Tibial nerve (tissue), 4 donors: Measurements from ENCODE around the gene MYO15B. TPM values are rescaled to one million over a fixed set of nuclear protein-coding genes. Genes with fewer than 3 reads are reported as not detected.

ENCODE experiments used
- DNase-seq, 2 donors: peaks; one replicate each; pipeline ENCODE4 v3.0.0-alpha.2; 2019; ENCODE audit warnings: low spot score in 2 of 2
- H3K27ac ChIP-seq, 4 donors: fragments of 200-600 bp; sonication (generic) in 3 of 4; one replicate each; pipeline ENCODE4 v1.5.1; 2017 to 2019; ENCODE audit warnings: mild to moderate bottlenecking in 1 of 4
- H3K27me3 ChIP-seq, 2 donors: fragments of 200-600 bp; sonication (generic) in 1 of 2; one replicate each; pipeline versions ENCODE4 v1.5.1 to v1.6.0; 2017 to 2019
- H3K36me3 ChIP-seq, 3 donors: fragments of 200-600 bp; sonication (generic); one replicate each; pipeline ENCODE4 v1.5.1; 2018 to 2019
- H3K4me1 ChIP-seq, 4 donors: fragments of 200-600 bp; sonication (generic) in 3 of 4; one replicate each; pipeline ENCODE4 v1.5.1; 2017 to 2019
- H3K4me3 ChIP-seq, 4 donors: fragments of 200-600 bp; sonication (generic) in 3 of 4; one replicate each; pipeline ENCODE4 v1.5.1; 2017 to 2019; ENCODE audit warnings: mild to moderate bottlenecking in 1 of 4, moderate library complexity in 1 of 4
- H3K9me3 ChIP-seq, 4 donors: fragments of 200-600 bp; sonication (generic) in 3 of 4; one replicate each; pipeline ENCODE4 v1.5.1; 2017 to 2019
- EP300 ChIP-seq, 2 donors: sonication (generic); formaldehyde crosslinking; IDR thresholded peaks; one replicate each; pipeline ENCODE4 v1.6.1; 2017; ENCODE audit warnings: antibody characterized with exemption in 2 of 2, mild to moderate bottlenecking in 1 of 2
- POLR2A ChIP-seq, 2 donors: fragments of 450-650 bp; IDR thresholded peaks; one replicate each; pipeline ENCODE4 v1.6.1; 2017; ENCODE audit warnings: antibody characterized with exemption in 2 of 2, mild to moderate bottlenecking in 2 of 2, moderate library complexity in 2 of 2
- WGBS, 2 donors: methylation state at CpG; one replicate each; pipeline ENCODE4 v1.1.5; 2018; 5-methylcytosine and 5-hydroxymethylcytosine counted together
- total RNA-seq, 4 donors: library from RNA; depleted of rRNA; stranded (reverse); fragments of >200 nt; gene quantifications; one replicate each; pipeline ENCODE4 v1.1.0, GENCODE V29; 2016
- TF ChIP-seq, protein P1 (sequence below), 5 experiments: fragments of 200-600 bp in 3 of 5; fragments of 450-650 bp in 2 of 5; sonication (generic) in 3 of 5; IDR thresholded peaks; one replicate each; pipeline ENCODE4 v1.5.1; 2016 to 2019; ENCODE audit warnings: antibody characterized with exemption in 5 of 5, mild to moderate bottlenecking in 3 of 5, moderate library complexity in 2 of 5

MYO15B gene
- total RNA-seq, 4 donors from 2014 or later = 150 to 327 (median 278) TPM

DNA sequence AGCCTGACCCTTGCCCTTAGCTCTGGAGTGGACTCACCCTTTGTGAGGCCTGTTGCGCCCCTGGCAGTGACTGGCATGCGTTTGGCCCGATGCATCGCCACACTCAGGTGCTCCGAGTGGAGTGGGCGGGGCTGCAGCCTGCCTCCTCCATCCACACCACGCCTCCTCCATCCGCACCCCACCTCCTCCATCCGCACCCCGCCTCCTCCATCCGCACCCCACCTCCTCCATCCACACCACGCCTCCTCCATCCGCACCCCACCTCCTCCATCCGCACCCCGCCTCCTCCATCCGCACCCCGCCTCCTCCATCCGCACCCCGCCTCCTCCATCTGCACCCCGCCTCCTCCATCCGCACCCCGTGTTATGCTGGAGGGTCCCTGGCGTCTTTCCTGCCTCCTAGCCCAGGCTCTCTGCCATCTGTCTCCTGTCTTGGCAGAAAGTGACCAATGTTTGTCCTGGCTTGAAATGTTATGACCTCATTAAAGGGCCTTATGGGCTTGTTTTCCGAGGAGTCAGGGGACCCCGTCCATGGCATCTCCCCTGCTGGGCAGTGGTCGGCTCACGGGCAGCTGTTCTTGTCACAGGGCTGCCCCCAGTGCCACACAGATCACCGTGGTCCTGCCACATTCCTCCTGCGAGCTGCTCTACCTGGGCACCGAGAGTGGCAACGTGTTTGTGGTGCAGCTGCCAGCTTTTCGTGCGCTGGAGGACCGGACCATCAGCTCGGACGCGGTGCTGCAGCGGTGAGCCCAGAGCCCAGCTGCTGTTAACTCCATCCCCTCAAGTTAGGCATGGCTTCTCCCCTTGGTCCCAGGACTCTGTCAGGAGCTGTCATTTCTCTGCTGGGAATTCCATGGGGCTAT lies 28.7 kb upstream of the MYO15B start:
- TF ChIP-seq POLR2A (IDR thresholded peaks at IDR 0.05) (no peak), EP300 (IDR thresholded peaks at IDR 0.05) (no peak)
- TF ChIP-seq, protein P1, sequence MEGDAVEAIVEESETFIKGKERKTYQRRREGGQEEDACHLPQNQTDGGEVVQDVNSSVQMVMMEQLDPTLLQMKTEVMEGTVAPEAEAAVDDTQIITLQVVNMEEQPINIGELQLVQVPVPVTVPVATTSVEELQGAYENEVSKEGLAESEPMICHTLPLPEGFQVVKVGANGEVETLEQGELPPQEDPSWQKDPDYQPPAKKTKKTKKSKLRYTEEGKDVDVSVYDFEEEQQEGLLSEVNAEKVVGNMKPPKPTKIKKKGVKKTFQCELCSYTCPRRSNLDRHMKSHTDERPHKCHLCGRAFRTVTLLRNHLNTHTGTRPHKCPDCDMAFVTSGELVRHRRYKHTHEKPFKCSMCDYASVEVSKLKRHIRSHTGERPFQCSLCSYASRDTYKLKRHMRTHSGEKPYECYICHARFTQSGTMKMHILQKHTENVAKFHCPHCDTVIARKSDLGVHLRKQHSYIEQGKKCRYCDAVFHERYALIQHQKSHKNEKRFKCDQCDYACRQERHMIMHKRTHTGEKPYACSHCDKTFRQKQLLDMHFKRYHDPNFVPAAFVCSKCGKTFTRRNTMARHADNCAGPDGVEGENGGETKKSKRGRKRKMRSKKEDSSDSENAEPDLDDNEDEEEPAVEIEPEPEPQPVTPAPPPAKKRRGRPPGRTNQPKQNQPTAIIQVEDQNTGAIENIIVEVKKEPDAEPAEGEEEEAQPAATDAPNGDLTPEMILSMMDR (IDR thresholded peaks at IDR 0.05) = no peak
- Histone ChIP-seq H3K36me3 (peaks cover 0 to 14% (median 0%) of the 10 kb centered on the region in 3 donors), H3K27ac (no peak overlapping the region), H3K4me1 (peaks cover 0 to 7% (median 0%) of the 10 kb centered on the region in 4 donors), H3K9me3 (no peaks in the 10 kb centered on the region), H3K4me3 (no peak overlapping the region), H3K27me3 (no peaks in the 10 kb centered on the region)
- 86 to 89% methylated on average over 34 to 38 of the region's 38 CpGs for WGBS, 2 donors
- no peak for DNase-seq

DNA sequence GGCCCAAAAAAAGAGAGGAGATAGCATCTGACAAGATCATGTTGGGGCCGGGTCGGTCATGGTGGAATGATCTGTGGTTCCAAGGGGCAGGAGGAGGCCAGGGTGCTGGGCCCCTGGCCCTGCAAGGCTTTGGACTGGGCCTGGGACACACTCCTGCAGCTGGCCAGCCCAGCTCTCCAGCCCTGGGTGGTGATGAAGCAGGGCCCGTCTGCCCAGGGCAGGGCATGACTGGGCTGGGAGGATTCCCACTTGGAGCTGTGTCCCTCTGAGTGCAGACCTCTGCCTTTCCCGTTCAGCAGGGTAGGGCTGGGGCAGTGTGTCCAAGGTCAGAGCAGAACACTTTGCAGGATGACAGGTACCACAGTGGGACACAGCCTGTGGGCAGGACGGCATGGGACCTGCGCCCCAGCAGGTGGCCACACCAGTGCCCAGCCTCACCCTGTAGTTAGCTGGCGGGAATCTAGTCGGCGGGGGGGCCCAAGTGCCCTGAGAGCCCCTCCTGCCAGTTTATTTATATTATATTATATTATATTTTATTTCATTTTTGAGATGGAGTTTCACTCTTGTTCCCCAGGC lies 27.6 kb upstream of the MYO15B start:
- 87 to 90% methylated on average over 9 of the region's 9 CpGs for WGBS, 2 donors
- Histone ChIP-seq H3K27ac (no peak overlapping the region), H3K4me3 (no peak overlapping the region), H3K27me3 (no peaks in the 10 kb centered on the region), H3K9me3 (no peaks in the 10 kb centered on the region), H3K36me3 (peaks cover 0 to 24% (median 0%) of the 10 kb centered on the region in 3 donors), H3K4me1 (peaks cover 0 to 7% (median 0%) of the 10 kb centered on the region in 4 donors)
- DNase-seq = no peak
- TF ChIP-seq EP300 (IDR thresholded peaks at IDR 0.05) = no peak
- TF ChIP-seq, protein P1 (IDR thresholded peaks at IDR 0.05) = no peak
- TF ChIP-seq POLR2A (IDR thresholded peaks at IDR 0.05) = no peak

DNA sequence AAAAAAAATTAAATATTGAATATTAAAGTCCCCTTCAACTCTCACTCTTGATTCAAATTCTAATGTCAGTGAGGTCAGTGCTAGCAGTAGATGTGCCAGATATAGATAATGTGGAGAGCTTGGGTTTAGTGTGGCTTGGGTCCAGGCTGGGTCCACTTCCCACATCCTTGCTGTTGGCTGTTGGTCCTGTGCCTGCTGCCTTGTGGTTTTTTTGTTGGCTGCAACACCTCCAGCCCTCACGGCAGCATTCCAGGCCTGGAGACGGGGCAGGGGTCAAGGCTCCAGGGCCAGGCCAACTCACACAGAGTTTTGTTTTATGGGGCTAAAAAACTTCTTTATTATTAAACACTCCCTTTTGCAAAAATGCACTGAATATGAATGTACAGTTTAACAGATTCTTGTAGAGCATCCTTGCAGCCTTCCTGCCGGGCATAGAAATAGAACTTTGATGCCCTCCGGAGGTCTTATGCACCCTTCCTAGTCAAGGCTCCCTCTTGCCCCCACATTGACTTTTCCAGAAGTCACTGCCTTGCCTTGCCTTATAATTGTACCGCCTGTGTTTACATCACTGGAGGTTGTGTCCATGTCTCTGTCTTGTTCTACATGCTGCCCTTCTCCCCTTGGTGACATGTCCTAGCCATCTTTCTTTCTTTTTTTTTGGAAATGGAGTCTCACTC lies 25.5 kb upstream of the MYO15B start:
- no peak overlapping the region for H3K27ac ChIP-seq
- H3K36me3 ChIP-seq = peaks cover 0 to 36% (median 0%) of the 10 kb centered on the region in 3 donors
- WGBS, 2 donors = 49 to 53% methylated on average over 5 of the region's 5 CpGs
- H3K27me3 ChIP-seq = no peaks in the 10 kb centered on the region
- DNase-seq = no peak
- H3K9me3 ChIP-seq = no peaks in the 10 kb centered on the region
- H3K4me1 ChIP-seq = peaks cover 0 to 6% (median 0%) of the 10 kb centered on the region in 4 donors
- TF ChIP-seq EP300 (IDR thresholded peaks at IDR 0.05) (no peak), POLR2A (IDR thresholded peaks at IDR 0.05) (no peak)
- TF ChIP-seq, protein P1 (IDR thresholded peaks at IDR 0.05) = no peak
- no peak overlapping the region for H3K4me3 ChIP-seq

DNA sequence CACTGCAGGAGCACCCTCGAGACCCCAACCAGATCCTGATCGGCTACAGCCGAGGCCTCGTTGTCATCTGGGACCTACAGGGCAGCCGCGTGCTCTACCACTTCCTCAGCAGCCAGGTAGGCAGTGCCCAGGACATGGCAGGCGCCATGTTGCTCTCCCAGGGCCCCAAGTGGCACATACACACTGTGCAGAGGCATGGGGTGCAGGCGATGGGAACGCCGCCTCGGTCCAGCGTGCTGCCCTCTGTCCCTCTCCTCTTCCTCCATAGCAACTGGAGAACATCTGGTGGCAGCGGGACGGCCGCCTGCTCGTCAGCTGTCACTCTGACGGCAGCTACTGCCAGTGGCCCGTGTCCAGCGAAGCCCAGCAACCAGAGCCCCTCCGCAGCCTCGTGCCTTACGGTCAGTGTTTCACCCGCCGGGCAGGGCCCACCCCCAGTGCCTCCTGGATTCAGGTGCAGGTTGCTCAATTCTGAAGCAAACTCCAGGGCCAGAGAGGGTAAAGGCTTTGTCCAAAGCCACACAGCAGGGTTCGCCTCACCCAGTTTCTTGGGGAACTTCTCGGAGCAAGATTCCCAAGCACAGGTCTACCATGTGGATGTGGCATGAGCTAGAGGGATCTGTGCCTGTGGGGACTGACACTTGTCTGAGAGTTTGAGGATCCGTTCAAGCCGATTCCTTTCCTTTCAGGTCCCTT lies 24.4 kb upstream of the MYO15B start:
- no peak for TF ChIP-seq EP300 (IDR thresholded peaks at IDR 0.05)
- TF ChIP-seq, protein P1 (IDR thresholded peaks at IDR 0.05) = no peak
- TF ChIP-seq POLR2A (IDR thresholded peaks at IDR 0.05) = no peak
- Histone ChIP-seq H3K27ac (no peak overlapping the region), H3K4me3 (no peak overlapping the region), H3K36me3 (peaks cover 0 to 36% (median 0%) of the 10 kb centered on the region in 3 donors), H3K27me3 (no peaks in the 10 kb centered on the region), H3K9me3 (no peaks in the 10 kb centered on the region), H3K4me1 (no peaks in the 10 kb centered on the region)
- DNase-seq = no peak
- WGBS, 2 donors = 89 to 91% methylated on average over 16 to 26 of the region's 28 CpGs
